Activated B cell treated with CpG ODN at 0.5 μM for 24 hours (primary cell): ENCODE data around the gene CHST5. TPM values are rescaled to one million over a fixed set of nuclear protein-coding genes. Genes with fewer than 3 reads are reported as not detected.

Source experiments
- ATAC-seq: fragments of 200-7000 bp; cut with Tn5 transposase; one replicate; pipeline ENCODE4 v1.10.0; 2021; ENCODE audit warnings: low read depth, mild to moderate bottlenecking, moderate library complexity
- CTCF ChIA-PET: fragments of 350-600 bp; sonication (Branson Sonifier 250); formaldehyde crosslinking; loops from one replicate; lab custom pipeline; 2021; ENCODE audit warnings: antibody characterized with exemption; lab: Charles Lee
- POLR2A ChIA-PET: fragments of 350-600 bp; sonication (Branson Sonifier 250); formaldehyde crosslinking; loops from one replicate; lab custom pipeline; 2021; ENCODE audit warnings: antibody characterized with exemption; lab: Charles Lee
- DNase-seq: peaks from one replicate; pipeline ENCODE4 v3.0.0; 2022
- H3K27ac Mint-ChIP-seq: one replicate; pipeline ENCODE4 v1.8.0; 2020; ENCODE audit warnings: mixed read lengths
- H3K27me3 Mint-ChIP-seq: one replicate; pipeline ENCODE4 v1.8.0; 2021; ENCODE audit warnings: mixed read lengths
- H3K36me3 Mint-ChIP-seq: one replicate; pipeline ENCODE4 v1.8.0; 2021; ENCODE audit warnings: low read depth, mixed read lengths
- H3K4me1 Mint-ChIP-seq: one replicate; pipeline ENCODE4 v1.8.0; 2021; ENCODE audit warnings: mixed read lengths
- H3K4me3 Mint-ChIP-seq: one replicate; pipeline ENCODE4 v1.8.0; 2020; ENCODE audit warnings: mild to moderate bottlenecking, mixed read lengths
- H3K9me3 Mint-ChIP-seq: one replicate; pipeline ENCODE4 v1.8.0; 2020; ENCODE audit warnings: mixed read lengths
- CTCF ChIP-seq: fragments of 200-600 bp; IDR thresholded peaks from one replicate; pipeline ENCODE4 v1.8.0; 2022; ENCODE audit warnings: antibody characterized with exemption, mild to moderate bottlenecking
- intact Hi-C: fragments of 100-400 bp; cut with micrococcal nuclease; formaldehyde crosslinking; loops from one replicate; pipeline ENCODE4 v1.15.1; 2024
- total RNA-seq: library from RNA; stranded (reverse); gene quantifications from 2 replicates; pipeline ENCODE4 v1.2.3, GENCODE V29; 2022

The CHST5 gene
- total RNA-seq, 1 donor from 2014 or later: 0.11 TPM

DNA sequence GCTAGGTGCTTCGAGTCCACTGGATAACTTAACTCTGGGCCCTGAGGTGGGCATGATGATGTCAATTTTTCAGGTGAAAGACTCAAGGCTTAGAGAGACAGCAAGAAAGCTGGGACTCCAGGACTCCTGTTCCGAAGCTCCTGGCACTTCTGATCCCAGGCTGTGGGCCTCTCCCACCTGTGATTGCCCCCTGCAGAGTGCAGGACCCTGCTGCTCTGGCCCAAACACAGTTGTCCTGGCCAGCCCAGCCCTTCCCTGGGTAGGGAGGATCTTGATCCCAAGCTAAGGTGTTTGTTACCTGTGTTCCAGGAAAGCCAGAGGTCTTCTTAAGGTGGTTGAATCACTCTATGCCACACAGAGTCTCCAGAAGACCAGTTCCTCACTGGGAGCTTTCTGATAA, 3.1 kb downstream of the CHST5 start:
- TF ChIP-seq CTCF: no peak
- ChIA-PET POLR2A (no interaction called here), CTCF (interaction anchor here (1.0 kb wide), 1 partner anchor 15 kb away, joined by 4 read pairs; no protein-coding TSS in a partner anchor)
- H3K27me3 Mint-ChIP-seq: peaks cover 5% of the 10 kb centered on the region
- no peaks in the 10 kb centered on the region for H3K36me3 Mint-ChIP-seq
- ATAC-seq (no peak), DNase-seq (no peak)
- no peak overlapping the region for H3K4me3 Mint-ChIP-seq
- intact Hi-C loops: no loop called here
- H3K27ac Mint-ChIP-seq: no peak overlapping the region
- no peaks in the 10 kb centered on the region for H3K9me3 Mint-ChIP-seq
- H3K4me1 Mint-ChIP-seq: no peaks in the 10 kb centered on the region

DNA sequence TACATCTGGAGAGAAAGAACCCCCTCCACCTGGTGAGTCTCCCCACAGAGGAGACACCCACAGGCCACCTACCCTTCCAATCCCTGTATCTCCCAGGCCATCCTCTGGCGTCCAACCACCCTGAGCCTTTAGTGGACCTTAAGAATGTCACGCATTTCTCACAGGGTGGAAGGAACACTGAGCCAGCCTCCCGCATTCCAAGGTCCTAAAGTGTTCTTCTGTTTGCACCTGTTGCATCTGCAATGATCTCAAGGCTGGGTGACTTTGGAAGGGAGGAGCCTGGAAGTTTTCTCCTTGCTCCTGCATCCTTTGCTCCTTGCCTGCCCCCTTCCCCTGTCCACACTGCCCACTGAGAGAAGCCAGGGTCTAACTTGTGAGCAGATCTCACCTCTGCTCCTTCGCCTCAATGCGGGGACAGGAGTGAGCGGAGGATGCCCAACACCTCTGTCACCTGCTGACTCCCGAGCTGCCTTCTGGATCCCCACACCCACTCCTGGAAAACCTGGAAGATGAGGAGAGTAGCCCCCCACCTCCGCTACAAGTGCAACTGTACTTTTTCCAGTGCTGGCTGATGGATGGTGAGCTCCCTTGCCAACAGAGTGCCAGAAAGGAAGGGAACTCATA, 3.7 kb downstream of the CHST5 start:
- intact Hi-C loops: no loop called here
- H3K27me3 Mint-ChIP-seq: peaks cover 5% of the 10 kb centered on the region
- TF ChIP-seq CTCF: no peak

GRCh38 chr16:75529959-75530358, 5.9 kb downstream of the CHST5 start:
- H3K27ac Mint-ChIP-seq: no peak overlapping the region
- no peaks in the 10 kb centered on the region for H3K9me3 Mint-ChIP-seq
- TF ChIP-seq CTCF: no peak
- H3K4me1 Mint-ChIP-seq: no peaks in the 10 kb centered on the region
- DNase-seq (no peak), ATAC-seq (no peak)
- ChIA-PET POLR2A (no interaction called here), CTCF (no interaction called here)
- intact Hi-C loops: no loop called here
- no peak overlapping the region for H3K4me3 Mint-ChIP-seq
- H3K36me3 Mint-ChIP-seq: no peaks in the 10 kb centered on the region
- H3K27me3 Mint-ChIP-seq: peaks cover 5% of the 10 kb centered on the region

More for the DNA sequence above, 3.7 kb downstream of the CHST5 start:
- H3K4me3 Mint-ChIP-seq: no peak overlapping the region
- ChIA-PET CTCF (interaction anchor here (1.0 kb wide), 1 partner anchor 14 kb away, joined by 4 read pairs; no protein-coding TSS in a partner anchor), POLR2A (interaction anchor here (0.6 kb wide), 1 partner anchor 56 kb away, joined by 4 read pairs; no protein-coding TSS in a partner anchor)
- no peak for ATAC-seq
- H3K36me3 Mint-ChIP-seq: no peaks in the 10 kb centered on the region
- no peaks in the 10 kb centered on the region for H3K4me1 Mint-ChIP-seq
- no peak for DNase-seq
- no peak overlapping the region for H3K27ac Mint-ChIP-seq
- H3K9me3 Mint-ChIP-seq: no peaks in the 10 kb centered on the region

DNA sequence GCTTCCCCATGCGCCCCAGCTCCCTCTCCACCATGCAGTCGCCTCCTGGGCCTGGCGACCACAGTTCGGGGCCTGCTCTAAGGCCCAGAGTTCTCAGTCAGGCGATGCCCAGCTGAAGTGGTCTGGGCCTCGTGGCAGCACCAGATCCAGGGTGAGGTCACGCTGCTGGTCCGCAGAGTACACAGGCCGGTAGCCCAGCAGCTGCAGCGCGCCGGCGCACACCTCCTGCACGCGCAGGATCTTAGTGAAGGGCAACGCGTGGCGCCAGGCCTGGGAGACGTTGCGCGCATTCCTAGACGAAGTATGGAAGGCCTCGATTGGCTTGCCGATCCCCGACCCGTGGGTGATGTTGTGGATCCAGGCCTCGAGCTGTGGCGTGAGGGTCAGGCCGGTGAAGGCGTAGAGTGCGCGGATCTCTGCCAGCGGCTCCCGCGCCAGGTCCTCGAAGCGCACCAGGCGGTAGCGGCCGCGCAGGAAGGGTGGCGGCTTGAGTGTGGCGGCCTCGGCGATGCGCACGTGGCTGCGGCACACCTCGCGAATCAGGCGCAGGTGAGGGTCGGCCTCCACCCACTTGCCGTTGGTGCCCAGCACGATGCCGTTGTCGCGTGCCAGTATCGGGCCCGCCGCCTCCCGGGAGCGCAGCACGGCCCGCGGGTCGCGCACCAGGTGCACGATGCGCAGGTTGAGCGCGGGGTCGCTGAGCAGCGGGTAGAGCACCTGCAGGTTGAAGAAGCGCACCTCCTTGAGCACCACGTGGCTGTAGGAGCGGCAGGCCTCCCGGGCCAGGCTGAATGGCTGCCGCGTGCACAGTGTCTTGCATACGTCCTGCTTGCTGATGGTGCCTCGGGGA, 6.6 kb downstream of the CHST5 start:
- Mint-ChIP-seq H3K9me3 (no peaks in the 10 kb centered on the region), H3K27me3 (peaks cover 2% of the 10 kb centered on the region), H3K4me1 (no peaks in the 10 kb centered on the region), H3K27ac (no peak overlapping the region), H3K4me3 (no peak overlapping the region), H3K36me3 (no peaks in the 10 kb centered on the region)
- POLR2A ChIA-PET: no interaction called here
- no peak for ATAC-seq
- CTCF ChIA-PET: no interaction called here
- TF ChIP-seq CTCF: no peak
- DNase-seq: no peak
- intact Hi-C loops: no loop called here

DNA sequence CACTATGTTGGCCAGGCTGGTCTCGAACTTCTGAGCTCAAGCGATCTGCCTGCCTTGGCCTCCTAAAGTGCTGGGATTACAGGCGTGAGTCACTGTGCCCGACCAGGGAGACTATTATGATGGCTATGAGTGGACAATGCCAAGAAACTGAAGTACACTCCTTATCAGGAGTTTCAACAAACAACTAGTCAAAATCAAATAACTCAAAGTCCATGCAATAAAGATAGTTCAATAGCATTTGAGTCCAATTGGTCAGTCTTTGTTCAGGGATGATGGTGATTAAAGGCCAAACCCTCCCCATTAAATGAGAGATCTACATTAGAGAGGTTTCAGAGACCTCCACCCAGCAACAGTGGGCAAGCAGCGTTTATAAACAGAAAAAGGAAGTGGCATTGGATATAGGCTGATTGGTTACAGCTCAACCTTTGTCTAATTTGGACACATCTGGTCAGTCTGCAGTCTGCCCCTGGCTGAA, 8.0 kb downstream of the CHST5 start:
- DNase-seq: no peak
- intact Hi-C loops: no loop called here
- Mint-ChIP-seq H3K4me1 (no peaks in the 10 kb centered on the region), H3K27me3 (peaks cover 2% of the 10 kb centered on the region), H3K27ac (no peak overlapping the region), H3K36me3 (no peaks in the 10 kb centered on the region), H3K4me3 (no peak overlapping the region), H3K9me3 (no peaks in the 10 kb centered on the region)
- ChIA-PET CTCF (no interaction called here), POLR2A (no interaction called here)
- TF ChIP-seq CTCF: no peak
- no peak for ATAC-seq
